GM23338 (cell line): ENCODE data around the gene OTUD1. TPM values are rescaled to one million over a fixed set of nuclear protein-coding genes. Genes with fewer than 3 reads are reported as not detected.

Experiments used
- ATAC-seq: fragments of 200-7000 bp; cut with Tn5 transposase; 3 replicates; pipeline ENCODE4 v1.9.1; 2020
- DNase-seq: peaks from one replicate; pipeline ENCODE4 v3.0.0-alpha.2; 2015; ENCODE audit warnings: low spot score
- H2AFZ ChIP-seq: fragments of 200-600 bp; sonication (generic); 2 replicates; pipeline ENCODE4 v1.8.0; 2016; ENCODE audit warnings: antibody characterized with exemption, mild to moderate bottlenecking, moderate library complexity
- H3F3A ChIP-seq: fragments of 200-600 bp; sonication (generic); replicated peaks from 2 replicates; pipeline ENCODE4 v1.8.0; 2017; ENCODE audit warnings: antibody characterized with exemption, mixed run types, low read depth
- H3K27ac ChIP-seq: fragments of 200-600 bp; sonication (generic); 2 replicates; pipeline ENCODE4 v1.6.1; 2016; ENCODE audit warnings: low read depth
- H3K27me3 ChIP-seq: fragments of 200-600 bp; sonication (generic); 2 replicates; pipeline ENCODE4 v1.8.0; 2016; ENCODE audit warnings: mild to moderate bottlenecking, mixed run types, moderate library complexity; ENCODE audit not compliant: insufficient read depth
- H3K36me3 ChIP-seq: fragments of 200-600 bp; sonication (generic); 2 replicates; pipeline ENCODE4 v1.8.0; 2016; ENCODE audit warnings: mild to moderate bottlenecking; ENCODE audit not compliant: insufficient read depth
- H3K4me1 ChIP-seq: fragments of 200-600 bp; sonication (generic); 2 replicates; pipeline ENCODE4 v1.8.0; 2016; ENCODE audit warnings: mild to moderate bottlenecking, moderate library complexity; ENCODE audit not compliant: insufficient read depth
- H3K4me2 ChIP-seq: fragments of 200-600 bp; sonication (generic); 2 replicates; pipeline ENCODE4 v1.7.1; 2017; ENCODE audit warnings: mixed run types
- H3K4me3 ChIP-seq: fragments of 200-600 bp; sonication (generic); 2 replicates; pipeline ENCODE4 v1.6.1; 2016; ENCODE audit warnings: mixed run types
- H3K79me2 ChIP-seq: fragments of 200-600 bp; sonication (generic); replicated peaks from 2 replicates; pipeline ENCODE4 v1.8.0; 2017; ENCODE audit warnings: mild to moderate bottlenecking; ENCODE audit not compliant: insufficient read depth
- H3K9me2 ChIP-seq: fragments of 200-600 bp; sonication (generic); 2 replicates; pipeline ENCODE4 v1.8.0; 2017; ENCODE audit not compliant: insufficient read depth
- H4K20me1 ChIP-seq: fragments of 200-600 bp; sonication (generic); replicated peaks from 2 replicates; pipeline ENCODE4 v1.8.0; 2017; ENCODE audit warnings: mild to moderate bottlenecking; ENCODE audit not compliant: insufficient read depth
- H3K27ac Mint-ChIP-seq: 2 replicates; pipeline ENCODE4 v1.8.0; 2020; ENCODE audit warnings: inconsistent platforms, mild to moderate bottlenecking, moderate library complexity, mixed read lengths
- H3K27me3 Mint-ChIP-seq: 3 replicates; pipeline ENCODE4 v1.8.0; 2022; ENCODE audit warnings: low read depth, mild to moderate bottlenecking, moderate library complexity, mixed read lengths, inconsistent platforms; ENCODE audit not compliant: insufficient read depth, poor library complexity
- H3K36me3 Mint-ChIP-seq: 3 replicates; pipeline ENCODE4 v1.8.0; 2021; ENCODE audit warnings: low read depth, mild to moderate bottlenecking, inconsistent platforms, moderate library complexity, mixed read lengths
- H3K4me1 Mint-ChIP-seq: 3 replicates; pipeline ENCODE4 v1.8.0; 2020; ENCODE audit warnings: mild to moderate bottlenecking, inconsistent platforms, mixed read lengths
- H3K4me3 Mint-ChIP-seq: 3 replicates; pipeline ENCODE4 v1.8.0; 2021; ENCODE audit warnings: moderate library complexity, mild to moderate bottlenecking, inconsistent platforms, mixed read lengths
- H3K9me3 Mint-ChIP-seq: 3 replicates; pipeline ENCODE4 v1.8.0; 2020; ENCODE audit warnings: moderate library complexity, mild to moderate bottlenecking, inconsistent platforms, mixed read lengths
- CREB1 ChIP-seq: fragments of 250-450 bp; sonication (Bioruptor Pico); IDR thresholded peaks from 2 replicates; pipeline ENCODE4 v1.5.0; 2020; ENCODE audit warnings: low read depth, mild to moderate bottlenecking, moderate library complexity
- EZH2 ChIP-seq: fragments of 200-600 bp; sonication (generic); IDR thresholded peaks from one replicate; pipeline ENCODE4 v1.8.0; 2017; ENCODE audit warnings: antibody characterized with exemption, mild to moderate bottlenecking, low read depth; ENCODE audit not compliant: unreplicated experiment
- EZH2phosphoT487 ChIP-seq: fragments of 200-600 bp; sonication (generic); IDR thresholded peaks from one replicate; pipeline ENCODE4 v1.8.1; 2018; ENCODE audit warnings: antibody characterized with exemption; ENCODE audit not compliant: unreplicated experiment
- JUNB ChIP-seq: IDR thresholded peaks from one replicate; pipeline ENCODE4 v1.6.1; 2016; ENCODE audit warnings: antibody characterized with exemption; ENCODE audit not compliant: unreplicated experiment
- NANOG ChIP-seq: IDR thresholded peaks from 2 replicates; pipeline ENCODE4 v1.6.1; 2016; ENCODE audit warnings: antibody characterized with exemption, borderline replicate concordance
- POLR2AphosphoS5 ChIP-seq: IDR thresholded peaks from 2 replicates; pipeline ENCODE4 v1.6.1; 2016; ENCODE audit warnings: antibody characterized with exemption, low read depth
- STAT1 ChIP-seq: IDR thresholded peaks from one replicate; pipeline ENCODE4 v1.6.1; 2016; ENCODE audit warnings: antibody characterized with exemption; ENCODE audit not compliant: unreplicated experiment
- ZNF114 ChIP-seq: fragments of 250-450 bp; sonication (Bioruptor Pico); IDR thresholded peaks from 2 replicates; pipeline ENCODE4 v1.5.0; 2020; ENCODE audit warnings: mild to moderate bottlenecking, moderate library complexity
- ZNF331 ChIP-seq: fragments of 250-450 bp; sonication (Bioruptor Pico); IDR thresholded peaks from 2 replicates; pipeline ENCODE4 v1.5.0; 2020; ENCODE audit warnings: low read depth, mild to moderate bottlenecking, moderate library complexity
- polyA plus RNA-seq: library from polyadenylated mRNA; unstranded; fragments of >200 nt; fragmentation: Nextera tagmentation; extraction: Ambion mirVana; gene quantifications from 2 replicates; pipeline ENCODE4 v1.2.1, GENCODE V29; 2016
- total RNA-seq: library from RNA; depleted of rRNA; stranded (reverse); fragments of >200 nt; shearing (Covaris generic); gene quantifications from 2 replicates; pipeline ENCODE4 v1.2.3, GENCODE V29; 2014
- TF ChIP-seq, protein P1 (sequence below): IDR thresholded peaks from 2 replicates; pipeline ENCODE4 v1.6.1; 2016; ENCODE audit warnings: antibody characterized with exemption
- TF ChIP-seq, protein P2 (sequence below): fragments of 250-450 bp; sonication (Bioruptor Pico); IDR thresholded peaks from 2 replicates; pipeline ENCODE4 v1.5.0; 2020; ENCODE audit warnings: mild to moderate bottlenecking, moderate library complexity
- TF ChIP-seq, protein P3 (sequence below), 2 experiments: fragments of 200-600 bp in 1 of 2; sonication (generic) in 1 of 2; conservative IDR thresholded peaks; 2 replicates each; pipeline versions ENCODE4 v1.5.1 to v1.6.1; 2016 to 2017; ENCODE audit warnings: antibody characterized with exemption in 2 of 2, low read depth in 2 of 2, mild to moderate bottlenecking in 2 of 2, moderate library complexity in 1 of 2

OTUD1 gene
- total and polyA plus RNA-seq, 2 experiments from 2014 or later = 2.5 to 8.3 TPM

DNA sequence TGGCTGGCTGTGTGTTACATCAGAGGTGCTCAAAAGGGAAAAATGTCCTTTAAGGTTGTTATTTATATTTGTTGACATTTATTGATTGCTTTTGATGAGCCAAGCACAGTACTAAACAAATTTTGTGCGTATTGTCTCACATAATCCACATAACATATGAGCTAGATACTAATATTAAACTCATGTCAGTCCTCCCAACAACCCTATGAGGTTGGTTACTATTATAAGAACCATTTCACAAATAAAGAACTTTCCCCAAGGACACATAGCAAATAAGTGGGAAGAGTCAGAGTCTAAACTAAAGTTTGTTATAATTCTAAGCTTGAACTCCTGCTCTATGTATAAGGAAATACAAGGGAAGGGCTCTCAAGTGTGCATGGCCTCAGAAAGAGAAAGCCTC is 35.6 kb upstream of the OTUD1 start (continued):
- TF ChIP-seq, protein P1, sequence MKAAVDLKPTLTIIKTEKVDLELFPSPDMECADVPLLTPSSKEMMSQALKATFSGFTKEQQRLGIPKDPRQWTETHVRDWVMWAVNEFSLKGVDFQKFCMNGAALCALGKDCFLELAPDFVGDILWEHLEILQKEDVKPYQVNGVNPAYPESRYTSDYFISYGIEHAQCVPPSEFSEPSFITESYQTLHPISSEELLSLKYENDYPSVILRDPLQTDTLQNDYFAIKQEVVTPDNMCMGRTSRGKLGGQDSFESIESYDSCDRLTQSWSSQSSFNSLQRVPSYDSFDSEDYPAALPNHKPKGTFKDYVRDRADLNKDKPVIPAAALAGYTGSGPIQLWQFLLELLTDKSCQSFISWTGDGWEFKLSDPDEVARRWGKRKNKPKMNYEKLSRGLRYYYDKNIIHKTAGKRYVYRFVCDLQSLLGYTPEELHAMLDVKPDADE = no peak

DNA sequence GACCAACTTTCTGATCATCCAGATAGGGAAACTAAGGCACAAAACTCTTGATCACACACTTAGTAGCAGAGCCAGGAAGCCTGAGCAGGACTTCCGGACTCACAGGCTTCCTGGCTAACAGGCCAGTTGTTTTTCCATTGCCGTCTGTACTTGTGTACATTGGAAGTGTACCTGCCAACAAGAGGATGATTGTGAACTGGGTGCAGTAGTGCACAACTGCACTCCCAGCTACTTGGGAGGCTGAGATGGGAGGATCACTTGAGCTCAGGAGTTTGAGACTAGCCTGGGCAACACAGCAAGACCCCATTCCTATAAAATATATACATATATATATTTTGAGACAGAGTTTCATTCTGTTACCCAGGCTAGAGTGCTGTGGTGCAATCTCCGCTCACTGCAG is 35.2 kb upstream of the OTUD1 start:
- H3F3A ChIP-seq = no peaks in the 10 kb centered on the region
- H3K27me3 ChIP-seq = no peaks in the 10 kb centered on the region
- ATAC-seq (no peak), DNase-seq (no peak)
- no peaks in the 10 kb centered on the region for H3K79me2 ChIP-seq
- peaks cover 16% of the 10 kb centered on the region for H3K4me1 ChIP-seq
- no peak overlapping the region for H3K4me3 Mint-ChIP-seq
- H3K27me3 Mint-ChIP-seq = no peaks in the 10 kb centered on the region
- H3K4me3 ChIP-seq = no peak overlapping the region
- no peaks in the 10 kb centered on the region for H3K36me3 Mint-ChIP-seq
- H3K27ac ChIP-seq = no peak overlapping the region
- H3K9me2 ChIP-seq = no peaks in the 10 kb centered on the region
- H4K20me1 ChIP-seq = no peaks in the 10 kb centered on the region
- H3K36me3 ChIP-seq = no peaks in the 10 kb centered on the region
- no peak overlapping the region for H2AFZ ChIP-seq
- H3K4me1 Mint-ChIP-seq = peaks cover 12% of the 10 kb centered on the region
- H3K9me3 Mint-ChIP-seq = no peaks in the 10 kb centered on the region
- H3K4me2 ChIP-seq = no peak overlapping the region
- H3K27ac Mint-ChIP-seq = no peak overlapping the region
- TF ChIP-seq, protein P1 = no peak
- no peak for TF ChIP-seq STAT1
- TF ChIP-seq, protein P2, sequence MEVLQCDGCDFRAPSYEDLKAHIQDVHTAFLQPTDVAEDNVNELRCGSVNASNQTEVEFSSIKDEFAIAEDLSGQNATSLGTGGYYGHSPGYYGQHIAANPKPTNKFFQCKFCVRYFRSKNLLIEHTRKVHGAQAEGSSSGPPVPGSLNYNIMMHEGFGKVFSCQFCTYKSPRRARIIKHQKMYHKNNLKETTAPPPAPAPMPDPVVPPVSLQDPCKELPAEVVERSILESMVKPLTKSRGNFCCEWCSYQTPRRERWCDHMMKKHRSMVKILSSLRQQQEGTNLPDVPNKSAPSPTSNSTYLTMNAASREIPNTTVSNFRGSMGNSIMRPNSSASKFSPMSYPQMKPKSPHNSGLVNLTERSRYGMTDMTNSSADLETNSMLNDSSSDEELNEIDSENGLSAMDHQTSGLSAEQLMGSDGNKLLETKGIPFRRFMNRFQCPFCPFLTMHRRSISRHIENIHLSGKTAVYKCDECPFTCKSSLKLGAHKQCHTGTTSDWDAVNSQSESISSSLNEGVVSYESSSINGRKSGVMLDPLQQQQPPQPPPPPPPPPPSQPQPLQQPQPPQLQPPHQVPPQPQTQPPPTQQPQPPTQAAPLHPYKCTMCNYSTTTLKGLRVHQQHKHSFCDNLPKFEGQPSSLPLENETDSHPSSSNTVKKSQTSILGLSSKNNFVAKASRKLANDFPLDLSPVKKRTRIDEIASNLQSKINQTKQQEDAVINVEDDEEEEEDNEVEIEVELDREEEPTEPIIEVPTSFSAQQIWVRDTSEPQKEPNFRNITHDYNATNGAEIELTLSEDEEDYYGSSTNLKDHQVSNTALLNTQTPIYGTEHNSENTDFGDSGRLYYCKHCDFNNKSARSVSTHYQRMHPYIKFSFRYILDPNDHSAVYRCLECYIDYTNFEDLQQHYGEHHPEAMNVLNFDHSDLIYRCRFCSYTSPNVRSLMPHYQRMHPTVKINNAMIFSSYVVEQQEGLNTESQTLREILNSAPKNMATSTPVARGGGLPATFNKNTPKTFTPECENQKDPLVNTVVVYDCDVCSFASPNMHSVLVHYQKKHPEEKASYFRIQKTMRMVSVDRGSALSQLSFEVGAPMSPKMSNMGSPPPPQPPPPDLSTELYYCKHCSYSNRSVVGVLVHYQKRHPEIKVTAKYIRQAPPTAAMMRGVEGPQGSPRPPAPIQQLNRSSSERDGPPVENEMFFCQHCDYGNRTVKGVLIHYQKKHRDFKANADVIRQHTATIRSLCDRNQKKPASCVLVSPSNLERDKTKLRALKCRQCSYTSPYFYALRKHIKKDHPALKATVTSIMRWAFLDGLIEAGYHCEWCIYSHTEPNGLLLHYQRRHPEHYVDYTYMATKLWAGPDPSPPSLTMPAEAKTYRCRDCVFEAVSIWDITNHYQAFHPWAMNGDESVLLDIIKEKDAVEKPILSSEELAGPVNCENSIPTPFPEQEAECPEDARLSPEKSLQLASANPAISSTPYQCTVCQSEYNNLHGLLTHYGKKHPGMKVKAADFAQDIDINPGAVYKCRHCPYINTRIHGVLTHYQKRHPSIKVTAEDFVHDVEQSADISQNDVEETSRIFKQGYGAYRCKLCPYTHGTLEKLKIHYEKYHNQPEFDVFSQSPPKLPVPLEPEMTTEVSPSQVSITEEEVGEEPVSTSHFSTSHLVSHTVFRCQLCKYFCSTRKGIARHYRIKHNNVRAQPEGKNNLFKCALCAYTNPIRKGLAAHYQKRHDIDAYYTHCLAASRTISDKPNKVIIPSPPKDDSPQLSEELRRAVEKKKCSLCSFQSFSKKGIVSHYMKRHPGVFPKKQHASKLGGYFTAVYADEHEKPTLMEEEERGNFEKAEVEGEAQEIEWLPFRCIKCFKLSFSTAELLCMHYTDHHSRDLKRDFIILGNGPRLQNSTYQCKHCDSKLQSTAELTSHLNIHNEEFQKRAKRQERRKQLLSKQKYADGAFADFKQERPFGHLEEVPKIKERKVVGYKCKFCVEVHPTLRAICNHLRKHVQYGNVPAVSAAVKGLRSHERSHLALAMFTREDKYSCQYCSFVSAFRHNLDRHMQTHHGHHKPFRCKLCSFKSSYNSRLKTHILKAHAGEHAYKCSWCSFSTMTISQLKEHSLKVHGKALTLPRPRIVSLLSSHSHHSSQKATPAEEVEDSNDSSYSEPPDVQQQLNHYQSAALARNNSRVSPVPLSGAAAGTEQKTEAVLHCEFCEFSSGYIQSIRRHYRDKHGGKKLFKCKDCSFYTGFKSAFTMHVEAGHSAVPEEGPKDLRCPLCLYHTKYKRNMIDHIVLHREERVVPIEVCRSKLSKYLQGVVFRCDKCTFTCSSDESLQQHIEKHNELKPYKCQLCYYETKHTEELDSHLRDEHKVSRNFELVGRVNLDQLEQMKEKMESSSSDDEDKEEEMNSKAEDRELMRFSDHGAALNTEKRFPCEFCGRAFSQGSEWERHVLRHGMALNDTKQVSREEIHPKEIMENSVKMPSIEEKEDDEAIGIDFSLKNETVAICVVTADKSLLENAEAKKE (CRISPR knock-in tag) = no peak
- TF ChIP-seq NANOG = no peak
- TF ChIP-seq, protein P3, sequence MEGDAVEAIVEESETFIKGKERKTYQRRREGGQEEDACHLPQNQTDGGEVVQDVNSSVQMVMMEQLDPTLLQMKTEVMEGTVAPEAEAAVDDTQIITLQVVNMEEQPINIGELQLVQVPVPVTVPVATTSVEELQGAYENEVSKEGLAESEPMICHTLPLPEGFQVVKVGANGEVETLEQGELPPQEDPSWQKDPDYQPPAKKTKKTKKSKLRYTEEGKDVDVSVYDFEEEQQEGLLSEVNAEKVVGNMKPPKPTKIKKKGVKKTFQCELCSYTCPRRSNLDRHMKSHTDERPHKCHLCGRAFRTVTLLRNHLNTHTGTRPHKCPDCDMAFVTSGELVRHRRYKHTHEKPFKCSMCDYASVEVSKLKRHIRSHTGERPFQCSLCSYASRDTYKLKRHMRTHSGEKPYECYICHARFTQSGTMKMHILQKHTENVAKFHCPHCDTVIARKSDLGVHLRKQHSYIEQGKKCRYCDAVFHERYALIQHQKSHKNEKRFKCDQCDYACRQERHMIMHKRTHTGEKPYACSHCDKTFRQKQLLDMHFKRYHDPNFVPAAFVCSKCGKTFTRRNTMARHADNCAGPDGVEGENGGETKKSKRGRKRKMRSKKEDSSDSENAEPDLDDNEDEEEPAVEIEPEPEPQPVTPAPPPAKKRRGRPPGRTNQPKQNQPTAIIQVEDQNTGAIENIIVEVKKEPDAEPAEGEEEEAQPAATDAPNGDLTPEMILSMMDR (conservative IDR thresholded peaks at IDR 0.05; ENCODE audit: low read depth in 2 of 2) = no peak
- no peak for TF ChIP-seq ZNF331 (CRISPR knock-in tag)
- no peak for TF ChIP-seq CREB1 (CRISPR knock-in tag)
- no peak for TF ChIP-seq EZH2phosphoT487
- no peak for TF ChIP-seq JUNB
- no peak for TF ChIP-seq POLR2AphosphoS5
- no peak for TF ChIP-seq ZNF114 (CRISPR knock-in tag)
- TF ChIP-seq EZH2 = no peak
